ENCODE data around the gene GAS6. TPM values are rescaled to one million over a fixed set of nuclear protein-coding genes. Genes with fewer than 3 reads are reported as not detected.

GAS6 gene
- total and polyA plus RNA-seq, 11 donors, result 96.7 to 438 (median 183) TPM

GRCh38 chr13:113901642-113902041 is 37.8 kb upstream of the GAS6 start:
- intact Hi-C loops (cut with DNase I), result loop anchor here in 1 of 10 donors (5.0 kb wide), 1 partner anchor 84 kb away; no protein-coding TSS in a partner anchor
- Histone ChIP-seq H3K27ac (no peak overlapping the region), H3K36me3 (no peaks in the 10 kb centered on the region), H3K4me1 (peaks cover 0 to 18% (median 7%) of the 10 kb centered on the region in 12 donors), H3K9me3 (no peaks in the 10 kb centered on the region), H3K4me3 (no peak overlapping the region), H3K27me3 (no peaks in the 10 kb centered on the region)
- ATAC-seq, result no peak
- no peak for DNase-seq
- no peak for TF ChIP-seq POLR2A (IDR thresholded peaks at IDR 0.05)
- TF ChIP-seq, protein P1, sequence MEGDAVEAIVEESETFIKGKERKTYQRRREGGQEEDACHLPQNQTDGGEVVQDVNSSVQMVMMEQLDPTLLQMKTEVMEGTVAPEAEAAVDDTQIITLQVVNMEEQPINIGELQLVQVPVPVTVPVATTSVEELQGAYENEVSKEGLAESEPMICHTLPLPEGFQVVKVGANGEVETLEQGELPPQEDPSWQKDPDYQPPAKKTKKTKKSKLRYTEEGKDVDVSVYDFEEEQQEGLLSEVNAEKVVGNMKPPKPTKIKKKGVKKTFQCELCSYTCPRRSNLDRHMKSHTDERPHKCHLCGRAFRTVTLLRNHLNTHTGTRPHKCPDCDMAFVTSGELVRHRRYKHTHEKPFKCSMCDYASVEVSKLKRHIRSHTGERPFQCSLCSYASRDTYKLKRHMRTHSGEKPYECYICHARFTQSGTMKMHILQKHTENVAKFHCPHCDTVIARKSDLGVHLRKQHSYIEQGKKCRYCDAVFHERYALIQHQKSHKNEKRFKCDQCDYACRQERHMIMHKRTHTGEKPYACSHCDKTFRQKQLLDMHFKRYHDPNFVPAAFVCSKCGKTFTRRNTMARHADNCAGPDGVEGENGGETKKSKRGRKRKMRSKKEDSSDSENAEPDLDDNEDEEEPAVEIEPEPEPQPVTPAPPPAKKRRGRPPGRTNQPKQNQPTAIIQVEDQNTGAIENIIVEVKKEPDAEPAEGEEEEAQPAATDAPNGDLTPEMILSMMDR (IDR thresholded peaks at IDR 0.05), result no peak
- WGBS, 4 donors, result 91 to 96% (median 94%) methylated on average over 9 of the region's 9 CpGs

DNA sequence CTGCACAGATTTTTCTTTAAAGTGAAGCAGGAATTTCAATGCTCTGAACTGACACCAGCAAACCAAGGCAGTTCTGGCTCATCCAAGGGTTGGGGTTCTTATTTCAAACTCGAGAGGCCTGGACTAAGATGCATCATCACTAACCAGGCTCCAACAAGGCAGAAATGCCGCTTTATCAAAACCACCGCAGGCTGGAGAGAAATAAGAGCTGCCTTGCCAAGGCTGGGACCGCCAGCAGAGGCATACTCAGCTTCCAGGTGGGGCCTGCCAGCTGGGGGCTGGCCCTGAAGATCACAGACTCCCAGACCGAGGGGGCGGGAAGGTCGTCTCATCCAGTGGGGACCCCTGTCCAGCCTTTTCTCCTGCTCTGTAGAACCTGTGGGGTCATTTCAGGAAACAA is 37.4 kb upstream of the GAS6 start:
- H3K36me3 ChIP-seq, result no peaks in the 10 kb centered on the region
- H3K4me1 ChIP-seq, result peaks cover 0 to 19% (median 7%) of the 10 kb centered on the region in 12 donors
- no peaks in the 10 kb centered on the region for H3K9me3 ChIP-seq
- DNase-seq, result no peak
- intact Hi-C loops (cut with DNase I), result loop anchor here in 1 of 10 donors (5.0 kb wide), 1 partner anchor 84 kb away; no protein-coding TSS in a partner anchor
- H3K27ac ChIP-seq, result no peak overlapping the region
- no peak overlapping the region for H3K4me3 ChIP-seq
- no peak for ATAC-seq
- H3K27me3 ChIP-seq, result no peaks in the 10 kb centered on the region
- 75 to 83% (median 80%) methylated on average over 7 of the region's 7 CpGs for WGBS, 4 donors
- TF ChIP-seq, protein P1 (IDR thresholded peaks at IDR 0.05), result no peak
- no peak for TF ChIP-seq POLR2A (IDR thresholded peaks at IDR 0.05)

- Histone ChIP-seq H3K4me3 (no peak overlapping the region), H3K9me3 (no peaks in the 10 kb centered on the region), H3K27me3 (no peaks in the 10 kb centered on the region), H3K36me3 (no peaks in the 10 kb centered on the region), H3K4me1 (peaks cover 0 to 19% (median 7%) of the 10 kb centered on the region in 12 donors), H3K27ac (no peak overlapping the region)
- WGBS, 4 donors, result 87 to 96% (median 95%) methylated on average over 3 to 10 of the region's 10 CpGs
- TF ChIP-seq, protein P1 (IDR thresholded peaks at IDR 0.05), result no peak
- no peak for TF ChIP-seq POLR2A (IDR thresholded peaks at IDR 0.05)
- ATAC-seq (no peak), DNase-seq (no peak)
- intact Hi-C loops (cut with DNase I), result loop anchor here in 1 of 10 donors (5.0 kb wide), 1 partner anchor 83 kb away; no protein-coding TSS in a partner anchor
Observed at GRCh38 chr13:113900646-113901045, 36.8 kb upstream of the GAS6 start.

DNA sequence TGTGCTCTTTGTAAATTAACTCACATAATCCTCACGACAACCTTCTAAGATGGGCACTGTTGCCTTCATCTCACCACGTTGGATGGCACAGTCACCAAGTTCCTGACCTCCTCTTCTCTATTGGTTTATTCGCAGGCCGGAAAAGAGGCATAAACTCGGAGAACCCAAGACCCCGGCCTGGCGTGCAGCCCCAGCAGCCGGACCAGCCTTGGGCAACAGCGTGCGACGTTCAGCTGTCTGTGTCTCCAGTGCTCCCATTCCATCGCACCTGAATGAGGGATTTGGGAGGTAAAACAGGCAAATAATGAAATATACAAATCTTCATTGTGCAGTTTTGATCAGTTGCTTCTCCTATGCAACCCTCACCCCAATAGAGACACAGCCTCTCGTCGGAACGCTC is 34.5 kb upstream of the GAS6 start:
- Histone ChIP-seq H3K36me3 (no peaks in the 10 kb centered on the region), H3K9me3 (no peaks in the 10 kb centered on the region), H3K27me3 (no peaks in the 10 kb centered on the region), H3K4me1 (peaks cover 0 to 12% (median 5%) of the 10 kb centered on the region in 12 donors), H3K4me3 (no peak overlapping the region), H3K27ac (no peak overlapping the region)
- ATAC-seq (no peak), DNase-seq (peak in 1 of 5 donors; percentile 11)
- TF ChIP-seq, protein P1 (IDR thresholded peaks at IDR 0.05), result no peak
- TF ChIP-seq POLR2A (IDR thresholded peaks at IDR 0.05), result no peak
- intact Hi-C loops (cut with DNase I), result no loop called here
- 95 to 97% (median 97%) methylated on average over 15 of the region's 15 CpGs for WGBS, 4 donors
